Inferior parietal cortex (tissue), 1 donor: ENCODE measurements around the gene TCN2.
"Not testable (repeated sequence)": the region's sequence is repeated elsewhere in the genome, so short reads cannot be mapped to it uniquely, and the experiment has no call there.

Experiments used
- DNase-seq: peaks from one replicate; pipeline ENCODE4 v3.0.0-alpha.2; 2016; ENCODE audit errors: extremely low spot score

Gene TCN2

GRCh38 chr22:30578481-30578880, 28.5 kb upstream of the TCN2 start:
- no peak for DNase-seq

GRCh38 chr22:30580896-30581295, 26.1 kb upstream of the TCN2 start:
- DNase-seq: no peak

- no peak for DNase-seq
These were observed 24.9 kb upstream of the TCN2 start for GRCh38 chr22:30582051-30582450.

GRCh38 chr22:30582788-30583545, 24.0 kb upstream of the TCN2 start:
- DNase-seq: no peak

- DNase-seq: no peak
These were observed 22.5 kb upstream of the TCN2 start for GRCh38 chr22:30584441-30584840.

GRCh38 chr22:30586414-30586813, 20.6 kb upstream of the TCN2 start:
- no peak for DNase-seq

GRCh38 chr22:30591191-30591587, 15.8 kb upstream of the TCN2 start:
- DNase-seq: no peak

- peak; percentile 98 for DNase-seq
These were observed 15.2 kb upstream of the TCN2 start, which contains the start of gene PES1 for GRCh38 chr22:30591588-30592359. PES1 (minus strand) TSS chr22:30591910; CDS start chr22:30591833, 77 bp downstream.

GRCh38 chr22:30592360-30592713, 14.6 kb upstream of the TCN2 start:
- not testable (repeated sequence) for DNase-seq

- no peak for DNase-seq
These were observed 10.8 kb upstream of the TCN2 start for GRCh38 chr22:30596199-30596598.

GRCh38 chr22:30596886-30597285, 10.1 kb upstream of the TCN2 start:
- no peak for DNase-seq

- no peak for DNase-seq
These were observed 8.0 kb upstream of the TCN2 start for GRCh38 chr22:30598986-30599385.

GRCh38 chr22:30600921-30601320, 6.1 kb upstream of the TCN2 start:
- no peak for DNase-seq

- no peak for DNase-seq
These were observed 5.5 kb upstream of the TCN2 start for GRCh38 chr22:30601464-30601863.

GRCh38 chr22:30602049-30602448, 4.9 kb upstream of the TCN2 start:
- DNase-seq: no peak

- no peak for DNase-seq
These were observed 3.2 kb upstream of the TCN2 start for GRCh38 chr22:30603801-30604200.

GRCh38 chr22:30604723-30605122, 2.3 kb upstream of the TCN2 start:
- DNase-seq: no peak

- DNase-seq: peak; percentile 44
These were observed 1.4 kb upstream of the TCN2 start for GRCh38 chr22:30605449-30606110.

GRCh38 chr22:30607300-30607930, 441 bp downstream of the TCN2 start:
- no peak for DNase-seq

GRCh38 chr22:30607939-30608338, 965 bp downstream of the TCN2 start:
- no peak for DNase-seq

- DNase-seq: no peak
These were observed 2.5 kb downstream of the TCN2 start for GRCh38 chr22:30609260-30610185.
